Bronchial epithelial cell (primary cell): ENCODE results near the gene AGTRAP. TPM values are rescaled to one million over a fixed set of nuclear protein-coding genes. Genes with fewer than 3 reads are reported as not detected.
A peak's percentile ranks its signal among the peaks of the same experiment; 100 is the strongest.

Experiments
- DNase-seq: peaks from one replicate; pipeline ENCODE4 v3.0.0-alpha.2; 2010; ENCODE audit warnings: low read depth
- FAIRE-seq: peaks from 2 replicates; lab custom pipeline; 2011; peaks lifted over from hg19 to GRCh38; lab: Jason Lieb, UNC
- H3K27me3 ChIP-seq: 2 replicates; pipeline ENCODE4 v1.5.1; 2011; ENCODE audit warnings: low read length; ENCODE audit not compliant: control insufficient read depth, insufficient read depth
- H3K36me3 ChIP-seq: 2 replicates; pipeline ENCODE4 v1.5.1; 2011; ENCODE audit warnings: low read length; ENCODE audit not compliant: control insufficient read depth, insufficient read depth
- H3K4me3 ChIP-seq: 2 replicates; pipeline ENCODE4 v1.5.1; 2011; ENCODE audit warnings: mild to moderate bottlenecking, low read depth, low read length, control low read depth
- total RNA-seq: library from RNA; depleted of rRNA; stranded (reverse); fragments of >200 nt; gene quantifications from 2 replicates; pipeline ENCODE4 v1.2.1, GENCODE V29; 2014
- TF ChIP-seq, protein P1 (sequence below): IDR thresholded peaks from 2 replicates; pipeline ENCODE4 v1.5.1; 2011; ENCODE audit warnings: mild to moderate bottlenecking, moderate library complexity, low read length, control low read depth, inconsistent platforms; ENCODE audit not compliant: insufficient read depth, severe bottlenecking

Gene AGTRAP
- total RNA-seq, 1 donor from 2014 or later: 55.3 TPM

DNA sequence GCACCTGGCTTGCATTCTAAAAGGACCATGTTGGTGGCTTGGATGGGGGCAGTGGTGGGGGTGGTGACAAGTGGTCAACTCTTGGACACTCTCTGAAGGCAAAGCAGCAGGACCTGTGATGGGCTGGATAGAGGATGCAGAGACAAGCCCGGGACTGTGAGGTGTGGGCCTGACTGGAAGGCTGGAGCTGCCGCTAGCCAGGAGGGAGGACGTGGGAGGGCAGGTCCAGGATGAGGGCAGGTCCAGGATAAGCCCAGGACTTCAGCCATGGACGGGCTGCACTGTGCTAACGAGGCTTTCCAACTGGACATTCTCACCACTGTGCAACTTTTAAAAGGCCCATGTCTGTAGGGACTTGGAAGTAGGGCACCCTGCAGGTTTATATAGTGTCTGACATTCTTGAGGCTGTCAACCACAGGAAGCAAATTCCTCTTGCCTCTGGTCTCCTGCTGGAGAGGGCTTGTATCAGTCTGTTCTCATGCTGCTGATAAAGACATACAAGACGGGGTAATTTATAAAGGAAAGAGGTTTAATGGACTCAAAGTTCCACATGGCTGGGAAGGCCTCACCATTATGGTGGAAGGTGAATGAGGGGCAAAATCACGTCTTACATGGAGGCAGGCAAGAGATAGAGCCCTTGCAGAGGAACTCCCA lies 17.7 kb downstream of the AGTRAP start:
- Histone ChIP-seq H3K4me3 (no peak overlapping the region), H3K36me3 (peaks cover 6% of the 10 kb centered on the region), H3K27me3 (no peaks in the 10 kb centered on the region)
- DNase-seq (no peak), FAIRE-seq (peak; percentile 43)
- TF ChIP-seq, protein P1, sequence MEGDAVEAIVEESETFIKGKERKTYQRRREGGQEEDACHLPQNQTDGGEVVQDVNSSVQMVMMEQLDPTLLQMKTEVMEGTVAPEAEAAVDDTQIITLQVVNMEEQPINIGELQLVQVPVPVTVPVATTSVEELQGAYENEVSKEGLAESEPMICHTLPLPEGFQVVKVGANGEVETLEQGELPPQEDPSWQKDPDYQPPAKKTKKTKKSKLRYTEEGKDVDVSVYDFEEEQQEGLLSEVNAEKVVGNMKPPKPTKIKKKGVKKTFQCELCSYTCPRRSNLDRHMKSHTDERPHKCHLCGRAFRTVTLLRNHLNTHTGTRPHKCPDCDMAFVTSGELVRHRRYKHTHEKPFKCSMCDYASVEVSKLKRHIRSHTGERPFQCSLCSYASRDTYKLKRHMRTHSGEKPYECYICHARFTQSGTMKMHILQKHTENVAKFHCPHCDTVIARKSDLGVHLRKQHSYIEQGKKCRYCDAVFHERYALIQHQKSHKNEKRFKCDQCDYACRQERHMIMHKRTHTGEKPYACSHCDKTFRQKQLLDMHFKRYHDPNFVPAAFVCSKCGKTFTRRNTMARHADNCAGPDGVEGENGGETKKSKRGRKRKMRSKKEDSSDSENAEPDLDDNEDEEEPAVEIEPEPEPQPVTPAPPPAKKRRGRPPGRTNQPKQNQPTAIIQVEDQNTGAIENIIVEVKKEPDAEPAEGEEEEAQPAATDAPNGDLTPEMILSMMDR: no peak

DNA sequence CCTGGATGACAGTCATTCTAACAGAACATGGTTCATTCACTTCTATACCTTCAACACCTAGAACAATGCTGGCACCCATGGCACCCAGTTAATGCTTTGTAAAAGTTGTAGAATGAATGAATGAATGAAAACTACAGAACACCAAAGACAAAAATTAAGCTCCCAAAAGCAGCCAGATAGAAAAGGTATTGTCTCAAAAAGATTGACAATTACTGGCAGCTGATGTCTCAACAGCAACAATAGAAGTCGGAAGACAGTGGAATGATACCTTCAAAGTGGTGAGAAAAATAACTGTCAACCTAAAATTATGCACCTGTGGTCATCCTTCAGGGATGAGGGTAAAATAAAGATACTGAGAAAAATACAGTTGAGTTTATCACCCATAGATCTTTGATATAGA lies 21.1 kb downstream of the AGTRAP start:
- no peak overlapping the region for H3K4me3 ChIP-seq
- H3K36me3 ChIP-seq: no peaks in the 10 kb centered on the region
- DNase-seq: no peak
- TF ChIP-seq, protein P1: no peak
- FAIRE-seq: no peak
- H3K27me3 ChIP-seq: peaks cover 7% of the 10 kb centered on the region

DNA sequence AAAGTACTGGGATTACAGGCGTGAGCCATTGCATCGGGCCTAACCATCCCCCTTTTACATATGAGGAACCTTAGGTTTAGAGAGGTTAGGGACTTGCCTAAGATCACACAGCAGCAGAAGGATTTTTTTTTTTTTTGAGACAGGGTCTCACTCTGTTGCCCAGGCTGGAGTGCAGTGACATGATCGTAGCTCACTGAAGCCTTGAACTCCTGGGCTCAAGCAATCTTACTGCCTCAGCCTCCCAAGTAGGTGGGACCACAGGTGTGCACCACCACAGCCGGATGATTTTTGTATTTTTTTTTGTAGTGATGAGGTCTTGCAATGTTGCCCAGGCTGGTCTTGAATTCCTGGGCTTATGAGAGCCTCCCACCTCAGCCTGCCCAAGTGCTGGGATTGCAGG lies 23.9 kb downstream of the AGTRAP start:
- Histone ChIP-seq H3K27me3 (peaks cover 11% of the 10 kb centered on the region), H3K36me3 (no peaks in the 10 kb centered on the region), H3K4me3 (no peak overlapping the region)
- TF ChIP-seq, protein P1: no peak
- FAIRE-seq: no peak
- DNase-seq: no peak

DNA sequence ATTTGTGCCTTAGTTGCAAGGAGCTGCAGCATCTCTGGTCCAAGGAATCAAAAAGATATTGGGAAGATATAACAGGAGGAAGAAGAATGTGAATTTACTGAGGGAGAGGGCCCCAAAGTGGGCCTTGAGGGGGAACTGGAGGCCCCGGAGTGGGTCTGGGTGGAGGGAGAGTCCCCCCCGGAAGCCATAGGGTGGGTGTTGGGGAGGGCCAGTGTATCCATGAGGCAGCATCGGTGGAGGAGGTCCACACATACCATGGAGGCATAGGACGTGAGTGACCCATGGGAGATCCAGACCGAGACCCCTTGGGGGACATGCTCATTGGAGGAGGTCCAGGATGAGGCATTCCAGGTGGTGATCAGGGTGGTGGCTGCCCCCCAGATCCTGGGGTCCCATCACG lies 25.3 kb downstream of the AGTRAP start:
- FAIRE-seq (no peak), DNase-seq (no peak)
- Histone ChIP-seq H3K27me3 (peaks cover 11% of the 10 kb centered on the region), H3K4me3 (no peak overlapping the region), H3K36me3 (no peaks in the 10 kb centered on the region)
- TF ChIP-seq, protein P1: no peak

DNA sequence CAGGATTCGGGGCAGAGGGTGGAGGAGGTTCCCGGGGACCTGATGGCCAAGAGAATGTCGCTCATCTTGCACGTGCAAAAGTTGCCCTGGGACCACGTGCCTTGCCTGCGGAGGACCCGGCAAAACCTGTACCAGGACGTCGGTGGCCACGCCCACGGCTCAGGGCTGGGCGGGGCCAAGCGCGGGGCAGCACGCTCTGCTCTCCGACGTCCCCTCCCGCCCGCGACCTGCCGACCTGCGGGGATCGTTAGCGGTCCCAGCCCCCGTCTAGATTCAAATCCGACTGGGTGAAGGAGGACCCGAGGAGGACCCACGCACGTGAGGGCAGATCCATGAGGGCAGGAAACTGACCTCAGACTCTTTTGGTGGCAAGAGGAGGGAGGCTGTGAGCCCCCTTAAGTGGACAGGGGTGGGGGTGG lies 26.1 kb downstream of the AGTRAP start, which contains the start of gene C1orf167:
TSS of gene C1orf167 (plus strand) at position 206 of the 419 bp plus-strand sequence. CDS start 2,208 bp downstream, outside the sequence.
- FAIRE-seq (no peak), DNase-seq (no peak)
- Histone ChIP-seq H3K4me3 (no peak within 1 kb of the TSS), H3K36me3 (no peaks in the 10 kb centered on the region), H3K27me3 (peaks cover 11% of the 10 kb centered on the region)
- TF ChIP-seq, protein P1: no peak

DNA sequence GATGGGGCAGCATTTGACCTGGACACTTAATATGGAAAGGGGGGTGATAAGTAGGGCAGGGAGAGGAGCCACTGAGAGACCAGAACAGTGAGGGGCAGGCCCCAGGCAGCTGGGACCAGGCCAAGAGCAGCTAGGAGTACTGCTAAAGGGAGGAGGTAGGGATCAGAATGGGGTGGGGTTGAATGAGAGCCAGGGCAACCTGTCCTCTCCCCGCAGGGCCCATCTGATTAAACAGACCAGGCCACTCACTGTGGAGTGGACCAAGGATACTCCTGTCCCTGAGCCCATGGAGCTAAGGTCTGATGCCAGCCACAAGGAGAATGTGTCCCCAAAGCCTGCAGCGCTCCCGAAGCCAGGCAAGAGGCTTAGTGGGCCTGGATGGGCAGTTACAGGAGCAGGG lies 28.2 kb downstream of the AGTRAP start:
- H3K36me3 ChIP-seq: no peaks in the 10 kb centered on the region
- DNase-seq (no peak), FAIRE-seq (no peak)
- TF ChIP-seq, protein P1: no peak
- no peak overlapping the region for H3K4me3 ChIP-seq
- peaks cover 11% of the 10 kb centered on the region for H3K27me3 ChIP-seq
